Ascending aorta (tissue), 2 donors: Measurements from ENCODE around the gene HSD3B2. TPM values are rescaled to one million over a fixed set of nuclear protein-coding genes. Genes with fewer than 3 reads are reported as not detected.
A peak's percentile ranks its signal among the peaks of the same experiment; 100 is the strongest.

ENCODE experiments used
- DNase-seq, 2 donors: peaks; one replicate each; pipeline ENCODE4 v3.0.0-alpha.2; 2019; ENCODE audit warnings: low spot score in 2 of 2
- H3K27ac ChIP-seq, 2 donors: fragments of 200-600 bp; sonication (generic); one replicate each; pipeline ENCODE4 v1.5.1; 2016 to 2017; ENCODE audit warnings: mild to moderate bottlenecking in 1 of 2
- H3K27me3 ChIP-seq: fragments of 200-600 bp; sonication (generic); one replicate; pipeline ENCODE4 v1.5.1; 2017
- H3K36me3 ChIP-seq, 2 donors: fragments of 200-600 bp; sonication (generic); one replicate each; pipeline ENCODE4 v1.5.1; 2016
- H3K4me1 ChIP-seq, 2 donors: fragments of 200-600 bp; sonication (generic); one replicate each; pipeline ENCODE4 v1.5.1; 2016 to 2017; ENCODE audit warnings: mild to moderate bottlenecking in 1 of 2
- H3K4me3 ChIP-seq, 2 donors: fragments of 200-600 bp; sonication (generic); one replicate each; pipeline ENCODE4 v1.5.1; 2016 to 2017; ENCODE audit warnings: mild to moderate bottlenecking in 1 of 2
- H3K9me3 ChIP-seq, 2 donors: fragments of 200-600 bp; sonication (generic); one replicate each; pipeline ENCODE4 v1.5.1; 2016
- intact Hi-C: fragments of 100-400 bp; cut with DNase I; formaldehyde crosslinking; loops from one replicate; pipeline ENCODE4 v1.15.1; 2023
- total RNA-seq: library from RNA; depleted of rRNA; stranded (reverse); fragments of >200 nt; gene quantifications from one replicate; pipeline ENCODE4 v1.1.0, GENCODE V29; 2016
- TF ChIP-seq, protein P1 (sequence below), 3 experiments: fragments of 200-600 bp in 2 of 3; fragments of 450-650 bp in 1 of 3; sonication (generic) in 2 of 3; IDR thresholded peaks; one replicate each; pipeline ENCODE4 v1.5.1; 2016 to 2019; ENCODE audit warnings: antibody characterized with exemption in 3 of 3, mild to moderate bottlenecking in 1 of 3, moderate library complexity in 1 of 3

HSD3B2 gene
- 9.9 TPM for total RNA-seq

DNA sequence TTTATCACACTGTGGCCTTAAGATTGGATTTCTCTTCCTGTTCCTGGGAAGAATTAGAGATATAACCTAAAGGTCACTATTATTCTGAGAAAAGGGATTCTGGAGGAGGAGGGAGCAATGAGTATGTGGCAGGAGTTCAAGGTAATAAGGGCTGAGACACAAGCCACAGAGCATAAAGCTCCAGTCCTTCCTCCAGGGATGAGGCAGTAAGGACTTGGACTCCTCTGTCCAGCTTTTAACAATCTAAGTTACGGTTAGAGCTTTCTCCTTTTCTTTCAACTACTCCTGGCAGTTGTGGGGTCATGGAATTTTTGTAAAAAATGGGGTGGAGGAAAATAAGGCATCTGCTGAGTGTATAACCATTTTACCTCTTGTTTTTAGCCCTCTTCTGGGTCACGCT lies at the start of gene HSD3B2:
Gene HSD3B2 (plus strand): TSS at position 201 of the 400 bp plus-strand sequence. CDS start 270 bp downstream, outside the sequence.
- H3K36me3 ChIP-seq: no peaks in the 10 kb centered on the region
- intact Hi-C loops: no loop called here
- no peak within 1 kb of the TSS for H3K27ac ChIP-seq

DNA sequence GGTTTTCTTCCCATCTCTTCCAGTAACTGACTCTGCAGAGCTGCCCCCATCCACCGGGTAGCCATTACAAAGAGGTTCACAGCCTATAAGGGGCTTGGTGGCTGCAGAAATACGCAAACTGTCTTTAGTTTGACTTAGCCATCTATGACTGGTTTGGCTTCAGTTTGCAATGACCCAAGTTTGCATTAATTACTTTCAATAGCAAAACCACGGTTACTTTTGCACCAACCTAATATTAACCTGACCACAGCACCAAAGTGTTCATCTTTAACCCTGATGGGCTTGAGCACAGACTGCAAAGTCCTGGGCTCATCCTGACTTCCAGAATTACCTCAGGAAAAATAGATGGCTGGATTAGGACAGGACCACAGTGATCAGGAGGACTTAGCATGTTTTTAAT lies 48.5 kb upstream of the HSD3B2 start:
- H3K27ac ChIP-seq: no peak overlapping the region
- TF ChIP-seq, protein P1, sequence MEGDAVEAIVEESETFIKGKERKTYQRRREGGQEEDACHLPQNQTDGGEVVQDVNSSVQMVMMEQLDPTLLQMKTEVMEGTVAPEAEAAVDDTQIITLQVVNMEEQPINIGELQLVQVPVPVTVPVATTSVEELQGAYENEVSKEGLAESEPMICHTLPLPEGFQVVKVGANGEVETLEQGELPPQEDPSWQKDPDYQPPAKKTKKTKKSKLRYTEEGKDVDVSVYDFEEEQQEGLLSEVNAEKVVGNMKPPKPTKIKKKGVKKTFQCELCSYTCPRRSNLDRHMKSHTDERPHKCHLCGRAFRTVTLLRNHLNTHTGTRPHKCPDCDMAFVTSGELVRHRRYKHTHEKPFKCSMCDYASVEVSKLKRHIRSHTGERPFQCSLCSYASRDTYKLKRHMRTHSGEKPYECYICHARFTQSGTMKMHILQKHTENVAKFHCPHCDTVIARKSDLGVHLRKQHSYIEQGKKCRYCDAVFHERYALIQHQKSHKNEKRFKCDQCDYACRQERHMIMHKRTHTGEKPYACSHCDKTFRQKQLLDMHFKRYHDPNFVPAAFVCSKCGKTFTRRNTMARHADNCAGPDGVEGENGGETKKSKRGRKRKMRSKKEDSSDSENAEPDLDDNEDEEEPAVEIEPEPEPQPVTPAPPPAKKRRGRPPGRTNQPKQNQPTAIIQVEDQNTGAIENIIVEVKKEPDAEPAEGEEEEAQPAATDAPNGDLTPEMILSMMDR (IDR thresholded peaks at IDR 0.05): no peak
- H3K27me3 ChIP-seq: no peaks in the 10 kb centered on the region
- no peaks in the 10 kb centered on the region for H3K9me3 ChIP-seq
- intact Hi-C loops: loop anchor here (5.0 kb wide), 1 partner anchor 1214 kb away; no protein-coding TSS in a partner anchor
- no peak overlapping the region for H3K4me3 ChIP-seq
- no peaks in the 10 kb centered on the region for H3K4me1 ChIP-seq
- DNase-seq: no peak
- no peaks in the 10 kb centered on the region for H3K36me3 ChIP-seq

More for the DNA sequence above, at the start of gene HSD3B2:
- Histone ChIP-seq H3K27me3 (no peaks in the 10 kb centered on the region), H3K9me3 (no peaks in the 10 kb centered on the region), H3K4me1 (no peaks in the 10 kb centered on the region), H3K4me3 (peak within 1 kb of the TSS in 1 of 2 donors; percentile 16)
- TF ChIP-seq, protein P1 (IDR thresholded peaks at IDR 0.05): no peak
- DNase-seq: no peak

DNA sequence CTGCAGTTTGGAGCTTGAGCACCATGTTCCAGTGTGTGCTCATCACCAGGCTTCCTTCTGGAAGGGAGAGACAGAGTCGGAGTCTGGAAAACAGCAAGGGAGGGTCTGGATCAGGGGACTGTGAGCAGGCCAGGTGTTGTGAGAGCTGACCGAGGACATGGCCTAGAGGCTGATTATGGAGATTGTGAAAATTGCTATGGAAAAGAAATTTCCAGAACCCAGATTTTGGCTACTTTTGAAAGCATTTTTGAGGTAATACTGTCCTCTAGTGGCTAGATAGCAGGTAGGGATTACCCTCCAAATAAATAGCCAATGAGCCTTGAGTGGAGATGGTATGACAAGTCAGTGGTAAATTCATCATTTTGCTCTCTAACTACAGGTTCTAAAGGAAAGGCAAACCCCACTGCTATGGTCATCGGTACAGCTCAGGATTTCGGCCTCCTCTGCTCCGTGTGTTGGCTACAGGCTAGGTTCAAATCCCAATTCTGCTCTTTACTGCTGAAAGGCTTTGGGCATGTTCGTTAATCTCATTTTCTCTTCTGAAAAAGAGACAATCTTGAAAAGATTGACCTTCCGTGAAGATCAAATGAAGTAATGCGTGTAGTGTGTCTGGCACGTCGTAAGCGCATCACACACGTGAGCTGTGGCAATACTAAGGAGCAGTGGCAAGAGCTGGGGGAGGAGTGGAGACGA lies 47.4 kb upstream of the HSD3B2 start:
- no peaks in the 10 kb centered on the region for H3K4me1 ChIP-seq
- H3K4me3 ChIP-seq: no peak overlapping the region
- TF ChIP-seq, protein P1 (IDR thresholded peaks at IDR 0.05): peak in 2 of 3 experiments; percentile 46 to 63
- DNase-seq: no peak
- intact Hi-C loops: loop anchor here (5.0 kb wide), 1 partner anchor 1215 kb away; no protein-coding TSS in a partner anchor
- H3K9me3 ChIP-seq: no peaks in the 10 kb centered on the region
- no peaks in the 10 kb centered on the region for H3K36me3 ChIP-seq
- H3K27me3 ChIP-seq: no peaks in the 10 kb centered on the region
- H3K27ac ChIP-seq: no peak overlapping the region

DNA sequence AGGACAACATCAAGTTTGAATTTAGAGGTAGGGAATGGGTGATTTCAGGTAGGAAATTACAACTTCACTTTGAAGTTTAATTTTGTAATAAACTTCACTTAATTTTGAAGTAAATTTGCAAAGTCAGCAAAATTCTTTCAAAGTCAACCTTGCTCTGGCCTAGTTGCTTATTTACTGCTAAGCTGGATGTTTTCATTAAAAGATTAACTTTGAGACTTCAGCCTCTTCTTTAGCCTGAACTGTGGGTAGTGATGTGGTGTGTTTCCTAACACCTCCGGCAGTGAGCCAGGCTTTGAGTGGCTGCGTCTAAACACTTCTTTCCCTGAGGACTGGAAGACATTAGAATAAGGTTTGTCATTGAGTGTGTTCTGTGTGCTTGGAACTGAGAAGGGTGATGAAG lies 46.4 kb upstream of the HSD3B2 start, which contains the start of gene HAO2:
Gene HAO2 (plus strand): TSS at position 232 of the 400 bp plus-strand sequence. CDS start 12,301 bp downstream, outside the sequence.
- TF ChIP-seq, protein P1 (IDR thresholded peaks at IDR 0.05): no peak
- H3K36me3 ChIP-seq: no peaks in the 10 kb centered on the region
- no peak for DNase-seq
- intact Hi-C loops: loop anchor here (5.0 kb wide), 1 partner anchor 1216 kb away; no protein-coding TSS in a partner anchor
- no peaks in the 10 kb centered on the region for H3K4me1 ChIP-seq
- no peaks in the 10 kb centered on the region for H3K27me3 ChIP-seq
- H3K9me3 ChIP-seq: no peaks in the 10 kb centered on the region
- no peak within 1 kb of the TSS for H3K4me3 ChIP-seq
- no peak within 1 kb of the TSS for H3K27ac ChIP-seq

DNA sequence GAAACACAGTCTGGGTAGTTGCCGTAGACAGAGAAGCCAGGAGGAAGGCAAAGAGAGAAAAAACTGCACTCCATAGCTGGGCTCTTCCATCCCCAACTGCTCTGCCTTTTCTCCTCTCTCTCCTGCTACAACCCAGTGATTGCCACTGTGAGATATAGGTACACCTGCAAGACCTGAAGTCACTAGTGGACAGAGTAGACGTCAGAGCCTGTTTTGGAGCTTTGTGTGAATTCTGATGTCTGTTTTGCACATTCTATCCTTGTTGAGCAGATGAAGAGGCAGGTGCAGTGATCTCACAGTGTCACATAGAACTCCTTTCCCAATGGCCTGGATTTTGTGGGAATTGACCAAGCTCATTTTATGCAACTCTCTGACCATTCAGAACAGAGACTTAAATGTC lies 44.2 kb upstream of the HSD3B2 start:
- Histone ChIP-seq H3K4me3 (no peak overlapping the region), H3K4me1 (no peaks in the 10 kb centered on the region), H3K27ac (no peak overlapping the region), H3K9me3 (no peaks in the 10 kb centered on the region), H3K36me3 (no peaks in the 10 kb centered on the region), H3K27me3 (no peaks in the 10 kb centered on the region)
- TF ChIP-seq, protein P1 (IDR thresholded peaks at IDR 0.05): no peak
- DNase-seq: no peak
- intact Hi-C loops: no loop called here
